GM19023 (cell line): Measurements from ENCODE around the gene VTI1A.
"Not testable (repeated sequence)": the region's sequence is repeated elsewhere in the genome, so short reads cannot be mapped to it uniquely, and the experiment has no call there.

Experiments used
- ATAC-seq: cut with Tn5 transposase; IDR thresholded peaks from one replicate; pipeline ENCODE4 v1.9.1; 2021; ENCODE audit warnings: mild to moderate bottlenecking, moderate library complexity; ENCODE audit not compliant: unreplicated experiment

Gene VTI1A

DNA sequence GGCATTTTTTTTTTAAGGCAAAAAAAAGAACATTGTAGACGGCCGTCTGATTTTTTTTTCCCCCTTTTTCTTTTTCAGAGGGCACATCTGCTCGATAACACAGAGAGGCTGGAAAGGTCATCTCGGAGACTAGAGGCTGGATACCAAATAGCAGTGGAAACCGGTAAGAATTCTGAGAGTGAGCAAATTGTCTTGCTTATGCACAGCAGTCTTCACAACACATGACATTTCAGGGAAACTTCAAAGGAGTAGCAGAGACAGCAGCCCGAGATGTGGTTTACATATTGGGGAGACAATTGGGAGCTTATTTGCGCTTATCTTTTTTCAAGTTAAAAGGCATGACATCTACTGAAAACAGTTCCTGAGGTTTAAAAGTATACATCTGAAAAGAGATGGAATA is 91.2 kb downstream of the VTI1A start:
- no peak for ATAC-seq

GRCh38 chr10:112539340-112539739 is 92.3 kb downstream of the VTI1A start:
- ATAC-seq, result no peak

GRCh38 chr10:112542823-112543222 is 95.8 kb downstream of the VTI1A start:
- ATAC-seq, result not testable (repeated sequence)

DNA sequence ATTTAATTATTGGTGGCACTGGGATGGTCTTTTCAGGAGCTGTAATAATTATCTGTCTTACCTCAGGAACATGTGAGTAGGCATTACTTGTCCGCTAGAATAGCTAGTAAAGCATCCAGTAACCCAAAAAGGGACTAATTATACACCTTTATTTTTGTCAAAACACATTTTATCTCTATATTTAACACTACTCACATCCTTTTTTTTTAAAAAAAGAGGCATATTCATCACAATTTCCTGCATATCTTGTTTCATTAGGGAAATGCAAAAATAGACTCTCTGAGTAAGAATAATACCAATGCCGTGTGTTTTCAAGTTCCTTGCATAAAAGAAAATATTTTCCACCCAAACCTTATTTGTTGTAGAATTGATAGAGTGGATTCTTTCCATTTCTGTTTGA is 99.5 kb downstream of the VTI1A start:
- no peak for ATAC-seq

DNA sequence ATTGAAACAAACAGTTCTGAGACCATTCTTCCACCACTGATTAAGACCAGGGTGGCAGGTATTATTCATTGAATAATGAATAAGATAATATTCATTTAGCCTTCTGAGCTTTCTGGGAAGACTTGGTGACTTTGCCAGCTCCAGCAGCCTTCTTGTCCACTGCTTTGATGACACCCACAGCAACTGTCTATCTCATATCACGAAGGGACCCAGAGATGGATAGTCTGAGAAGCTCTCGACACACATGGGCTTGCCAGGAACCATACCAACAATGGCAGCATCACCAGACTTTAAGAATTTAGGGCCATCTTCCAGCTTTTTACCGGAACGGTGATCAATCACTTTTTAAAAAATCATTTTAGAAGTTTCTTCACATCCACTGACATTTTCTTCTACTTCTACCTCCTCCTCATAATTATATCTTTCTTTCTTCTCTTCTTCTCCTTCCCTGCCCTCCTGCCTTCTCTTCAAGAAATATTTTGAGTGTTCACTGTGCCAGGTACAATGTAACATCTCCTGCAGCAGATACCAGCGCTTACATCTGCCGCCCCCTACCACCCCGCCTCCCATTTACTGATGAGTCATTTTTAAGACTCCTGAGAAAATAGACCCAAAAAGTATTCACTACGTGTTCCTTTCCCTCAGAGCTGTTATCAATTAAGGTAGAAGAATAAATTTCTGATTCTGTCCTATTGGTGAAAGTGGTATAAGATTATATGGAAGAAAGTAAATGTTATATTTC is 101.7 kb downstream of the VTI1A start:
- no peak for ATAC-seq

- ATAC-seq, result no peak
Measured at GRCh38 chr10:112552593-112553110, 105.6 kb downstream of the VTI1A start.

DNA sequence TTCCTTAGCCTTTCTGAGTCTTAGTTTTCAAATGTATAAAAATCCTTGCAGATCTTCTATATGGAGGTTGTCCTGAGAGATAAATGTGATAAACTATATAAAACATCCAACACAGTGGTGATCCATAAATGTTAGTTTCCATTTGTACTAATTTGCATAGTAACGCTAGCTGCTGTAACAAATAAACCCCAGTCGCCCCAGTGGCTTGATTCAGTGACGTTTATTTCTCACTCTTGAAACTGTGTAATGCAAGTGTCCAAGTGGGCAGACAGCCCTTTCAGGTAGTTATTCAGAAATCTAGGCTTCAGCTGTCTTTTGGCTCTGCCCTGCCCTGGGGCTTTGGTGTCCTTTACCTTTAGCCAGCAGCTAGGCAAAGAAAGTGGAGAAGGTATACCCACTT is 106.3 kb downstream of the VTI1A start:
- ATAC-seq, result no peak

GRCh38 chr10:112554263-112554662 is 107.2 kb downstream of the VTI1A start:
- no peak for ATAC-seq

DNA sequence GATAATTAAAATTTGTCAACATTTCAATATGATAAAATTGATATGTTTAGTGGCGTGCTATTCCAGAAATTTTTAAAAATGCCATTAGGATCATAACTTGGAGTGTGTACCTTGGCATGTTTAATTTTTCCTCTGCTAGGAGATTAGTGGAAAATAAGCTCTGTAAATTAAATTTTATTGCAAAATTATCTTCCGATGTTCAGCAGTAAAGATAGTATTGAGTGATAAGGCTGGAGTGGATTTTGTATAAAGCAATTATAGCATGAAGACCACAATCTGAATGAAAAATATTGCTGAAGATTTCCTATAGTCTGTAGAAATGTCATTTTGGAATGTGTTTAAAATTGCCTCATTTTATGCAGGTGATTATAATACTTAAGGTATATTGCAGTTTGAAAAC is 110.2 kb downstream of the VTI1A start:
- ATAC-seq, result no peak

DNA sequence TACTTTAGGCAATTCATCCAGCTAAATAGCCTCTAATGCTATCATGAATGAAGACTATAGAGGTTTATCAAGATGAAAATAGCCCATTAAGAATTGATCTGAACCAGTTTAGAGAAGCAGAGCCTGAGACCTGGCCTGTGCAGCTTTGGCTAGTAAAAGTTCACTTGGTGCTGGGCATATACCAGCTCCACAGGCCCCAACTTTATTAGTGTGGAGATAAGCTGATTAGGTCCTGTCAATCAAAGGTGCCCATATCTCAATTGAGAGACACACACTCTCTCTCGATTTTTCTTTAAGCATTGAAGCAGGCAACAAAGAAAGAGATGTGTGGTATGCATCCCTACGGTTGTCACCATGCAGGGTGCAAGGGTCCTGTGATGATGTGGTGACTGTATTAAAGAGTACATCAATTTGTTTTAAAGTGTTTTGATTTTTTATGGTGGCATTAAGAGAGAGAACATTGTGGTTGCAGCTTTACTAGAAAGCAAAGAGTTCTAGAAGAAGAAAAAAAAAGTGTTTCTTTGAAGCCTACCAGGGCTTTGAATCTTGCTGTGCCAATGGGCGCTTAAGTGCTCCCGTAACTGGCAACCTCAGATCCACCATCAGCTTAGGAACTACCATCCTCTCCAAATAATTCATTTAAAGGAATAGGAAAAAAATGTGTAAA is 111.6 kb downstream of the VTI1A start:
- no peak for ATAC-seq

DNA sequence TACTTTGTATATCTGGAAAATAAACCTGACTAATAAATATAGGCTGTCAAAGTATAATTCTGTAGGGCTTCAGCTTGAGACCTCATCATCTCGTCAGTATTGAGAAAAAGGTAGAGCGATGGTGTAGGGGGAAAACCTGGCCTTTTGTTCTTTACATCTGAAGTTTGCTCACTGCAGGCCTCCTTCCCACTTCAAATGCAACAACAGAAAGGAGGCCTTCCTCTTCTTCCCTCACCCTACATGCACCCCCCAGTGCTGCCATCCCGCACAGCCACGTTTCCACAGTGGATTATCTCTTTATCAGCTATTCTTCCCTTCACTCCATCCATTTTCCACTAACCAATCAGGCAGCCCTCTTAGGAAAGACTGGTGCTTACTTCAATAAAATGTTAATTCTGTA is 112.3 kb downstream of the VTI1A start:
- no peak for ATAC-seq

DNA sequence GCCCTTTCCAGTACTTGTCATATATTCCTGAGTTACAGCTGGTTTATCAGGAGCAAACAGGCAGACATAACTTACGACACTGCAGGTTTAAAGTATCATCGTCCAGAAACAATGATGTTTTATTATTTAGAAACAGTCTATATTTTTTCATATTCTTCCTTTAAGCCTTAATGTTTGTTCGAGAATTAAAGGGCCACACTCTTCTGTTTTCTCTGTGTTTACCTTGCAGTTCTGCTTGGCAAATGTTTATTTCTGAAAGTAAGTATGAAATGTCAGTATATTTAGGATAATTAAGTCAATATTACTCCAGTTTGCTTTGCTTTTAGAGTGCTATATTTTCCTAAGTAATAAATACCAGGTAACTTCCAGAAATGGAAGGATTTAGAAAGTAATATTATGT is 115.1 kb downstream of the VTI1A start:
- no peak for ATAC-seq

DNA sequence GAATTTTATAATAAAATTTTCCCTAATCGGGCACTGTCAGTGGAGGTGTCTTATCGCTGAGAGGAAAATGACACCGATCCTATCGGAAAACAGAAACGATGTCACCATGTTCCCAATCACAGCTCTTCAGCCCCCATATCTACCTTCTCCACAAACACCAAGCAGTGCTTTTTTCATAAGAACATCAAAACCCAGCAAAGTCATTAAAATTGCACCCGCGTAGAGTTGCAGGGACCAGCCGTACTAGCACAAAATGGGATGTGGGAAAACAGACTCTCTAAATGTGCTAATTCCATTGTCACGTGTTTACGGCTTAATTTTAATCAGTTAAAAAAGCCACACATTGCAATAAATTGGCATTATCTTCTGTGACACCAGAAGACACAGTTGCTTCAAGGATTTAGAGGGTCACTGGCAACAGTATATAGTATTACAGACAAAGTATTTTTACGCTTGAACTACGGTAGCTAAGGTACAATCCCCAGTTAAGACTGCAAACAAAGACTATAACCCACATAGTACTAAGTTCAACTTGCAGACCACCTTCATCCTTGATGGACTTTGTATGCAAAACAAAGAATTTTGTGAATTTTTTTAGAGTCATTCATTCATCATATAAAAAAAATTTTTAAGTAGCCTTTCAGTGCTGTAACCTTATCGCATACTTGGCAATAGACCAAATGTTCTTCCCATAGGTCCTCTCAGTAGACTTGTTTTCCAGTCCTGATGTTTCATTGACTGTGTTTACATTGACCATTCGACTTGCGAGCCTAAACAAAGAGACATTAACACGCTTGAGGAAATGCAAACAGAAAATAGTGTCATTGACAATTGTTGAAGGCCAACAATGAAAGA is 116.0 kb downstream of the VTI1A start:
- no peak for ATAC-seq

DNA sequence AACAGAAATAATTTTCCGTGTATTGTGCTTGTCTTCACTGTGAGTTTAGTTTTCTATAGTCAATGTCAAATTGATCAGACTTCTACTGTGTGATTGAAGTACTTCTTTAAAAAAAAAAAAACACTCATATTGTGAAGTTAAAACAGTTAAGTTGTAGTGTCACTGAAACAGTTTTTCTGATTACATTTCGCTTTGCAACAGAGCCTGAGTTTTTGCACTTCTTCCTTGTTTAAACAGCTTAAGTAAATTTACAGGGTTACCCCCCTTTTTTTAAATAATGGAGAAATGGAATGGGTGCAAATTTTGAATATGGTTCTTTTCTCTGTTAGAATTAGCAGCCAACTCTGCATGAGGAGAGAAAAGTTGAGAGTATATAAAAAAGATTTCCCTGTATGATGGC is 117.3 kb downstream of the VTI1A start:
- no peak for ATAC-seq

DNA sequence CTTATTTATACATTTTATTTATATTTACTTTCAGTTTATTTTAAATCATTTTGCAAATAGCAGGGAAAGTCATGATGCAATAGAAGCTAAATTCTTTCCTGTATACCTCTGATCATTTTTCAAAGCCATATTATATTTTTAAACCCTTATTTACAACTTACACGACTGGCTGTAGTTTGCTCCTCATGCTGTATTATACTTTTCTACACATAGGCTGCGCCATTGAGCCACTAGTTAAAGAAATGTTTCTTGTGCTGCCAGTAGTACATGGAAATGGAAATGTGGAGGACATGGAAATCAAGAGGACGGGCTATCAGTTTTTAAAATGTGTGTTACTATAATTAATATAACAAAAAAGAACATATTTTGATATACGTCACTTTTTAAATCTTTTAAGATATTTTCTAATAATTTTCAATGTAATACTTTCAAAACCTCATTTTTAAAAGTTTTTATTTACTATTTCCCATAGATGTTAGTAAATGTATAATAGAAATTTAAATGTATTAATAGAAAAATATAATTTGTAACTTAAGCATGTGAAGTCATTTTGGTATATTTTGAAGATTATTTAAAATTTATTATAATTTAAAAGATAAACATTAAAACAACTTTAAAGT is 118.5 kb downstream of the VTI1A start:
- no peak for ATAC-seq

GRCh38 chr10:112570585-112570984 is 123.6 kb downstream of the VTI1A start:
- ATAC-seq, result no peak

- no peak for ATAC-seq
Measured at GRCh38 chr10:112579578-112579977, 132.6 kb downstream of the VTI1A start.

DNA sequence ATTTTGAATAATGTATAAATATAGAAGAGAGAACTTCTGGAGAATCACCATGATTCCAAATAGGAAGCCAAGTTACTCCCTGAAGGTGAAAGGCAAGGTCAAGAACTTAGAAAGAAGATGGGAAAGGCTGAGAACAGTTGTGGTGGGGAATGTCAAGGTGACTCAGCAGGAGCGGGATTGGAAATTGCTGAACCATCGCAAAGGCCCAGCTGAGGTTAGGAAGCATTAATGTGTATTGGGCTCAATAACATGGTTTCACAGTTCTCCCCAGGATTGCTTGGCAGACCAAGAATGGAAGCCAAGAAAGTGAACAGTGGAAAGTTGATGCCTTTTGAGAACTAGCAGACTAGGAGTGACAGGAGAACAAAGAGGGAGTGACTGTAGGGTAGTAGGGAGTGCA is 133.3 kb downstream of the VTI1A start:
- ATAC-seq, result no peak

DNA sequence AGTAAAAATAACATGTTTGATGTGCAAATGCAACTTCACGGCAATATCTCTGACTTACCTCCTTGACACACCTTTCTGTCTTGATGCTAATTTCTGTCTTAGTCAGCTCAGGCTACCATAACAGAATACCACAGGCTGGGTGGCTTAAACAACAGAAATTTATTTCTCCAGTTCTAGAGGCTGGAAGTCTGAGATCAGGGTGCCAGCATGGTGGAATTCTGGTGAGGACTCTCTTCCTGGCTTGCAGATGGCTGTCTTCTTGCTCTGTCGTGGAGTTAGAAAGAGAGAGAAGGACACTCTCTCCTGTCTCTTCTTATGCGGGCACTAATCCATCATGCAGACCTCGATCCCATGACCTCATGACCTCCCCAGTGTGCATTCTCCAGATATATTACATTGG is 134.9 kb downstream of the VTI1A start:
- ATAC-seq, result no peak

DNA sequence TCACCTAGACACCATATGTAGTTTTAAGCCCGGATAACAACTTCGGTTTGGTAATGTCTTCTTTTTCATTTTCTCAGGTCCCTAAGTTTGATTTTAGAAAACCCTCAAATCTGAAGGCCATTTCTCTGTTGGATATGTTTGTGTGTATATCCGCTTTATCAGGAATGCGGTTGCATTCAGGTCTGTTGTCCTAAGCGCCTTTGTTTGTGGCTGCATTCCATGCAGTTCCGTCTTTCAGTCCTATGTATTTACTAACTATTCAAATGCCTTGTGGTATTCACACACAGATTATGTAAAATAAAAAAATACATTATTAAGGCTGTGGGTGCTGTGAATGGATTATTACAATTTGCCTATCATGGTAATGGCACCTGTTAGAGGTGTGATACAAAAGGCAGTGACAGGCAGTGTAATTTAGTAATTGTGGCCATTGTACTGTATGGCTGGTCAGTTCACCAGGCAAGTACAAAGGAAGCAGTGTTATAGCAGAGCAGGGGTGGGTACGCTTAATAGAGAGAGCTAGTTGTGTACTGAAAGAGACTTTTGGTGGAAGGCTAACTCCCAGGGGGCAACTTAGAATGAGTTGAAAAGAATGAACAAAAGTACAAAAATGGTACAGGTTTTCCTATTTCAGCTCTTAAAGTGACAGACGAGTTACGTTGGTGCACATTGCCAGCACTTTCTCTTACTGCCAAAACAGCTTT is 136.4 kb downstream of the VTI1A start:
- ATAC-seq, result no peak

DNA sequence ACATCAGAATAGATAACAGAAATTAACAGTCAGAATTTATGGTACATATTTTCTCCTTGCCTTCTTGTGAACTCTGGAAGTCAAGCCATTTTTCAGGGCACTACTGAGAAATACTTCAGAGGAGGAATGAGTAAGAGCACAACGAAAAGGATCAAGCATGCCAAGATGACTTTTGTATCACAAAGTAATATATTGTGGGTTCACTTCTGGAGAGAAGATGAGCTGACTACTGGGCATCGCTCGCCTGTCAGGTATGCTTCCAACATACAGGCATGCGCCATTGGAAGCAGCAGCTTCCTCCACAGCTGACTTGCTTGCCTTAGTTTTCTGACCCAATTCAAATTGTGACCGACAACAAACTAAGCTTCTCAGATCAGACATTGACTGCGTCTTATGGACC is 137.3 kb downstream of the VTI1A start:
- no peak for ATAC-seq
